Activated naive CD4-positive, alpha-beta T cell treated with anti-CD3 and anti-CD28 coated beads, Interleukin-2, amount 50 U/mL, for 24 hours (primary cell): ENCODE results near the gene ACOT8.
"Not testable (repeated sequence)": the region's sequence is repeated elsewhere in the genome, so short reads cannot be mapped to it uniquely, and the experiment has no call there.

Experiments used
- H3K27ac Mint-ChIP-seq: one replicate; pipeline ENCODE4 v1.8.0; 2021; ENCODE audit warnings: mild to moderate bottlenecking, mixed read lengths
- H3K27me3 Mint-ChIP-seq: one replicate; pipeline ENCODE4 v1.8.0; 2021; ENCODE audit warnings: mixed read lengths
- H3K36me3 Mint-ChIP-seq: one replicate; pipeline ENCODE4 v1.8.0; 2021; ENCODE audit warnings: mixed read lengths
- H3K4me1 Mint-ChIP-seq: one replicate; pipeline ENCODE4 v1.8.0; 2021; ENCODE audit warnings: mixed read lengths
- H3K4me3 Mint-ChIP-seq: one replicate; pipeline ENCODE4 v1.8.0; 2021; ENCODE audit warnings: mild to moderate bottlenecking, mixed read lengths
- H3K9me3 Mint-ChIP-seq: one replicate; pipeline ENCODE4 v1.8.0; 2021; ENCODE audit warnings: mixed read lengths

Gene ACOT8

DNA sequence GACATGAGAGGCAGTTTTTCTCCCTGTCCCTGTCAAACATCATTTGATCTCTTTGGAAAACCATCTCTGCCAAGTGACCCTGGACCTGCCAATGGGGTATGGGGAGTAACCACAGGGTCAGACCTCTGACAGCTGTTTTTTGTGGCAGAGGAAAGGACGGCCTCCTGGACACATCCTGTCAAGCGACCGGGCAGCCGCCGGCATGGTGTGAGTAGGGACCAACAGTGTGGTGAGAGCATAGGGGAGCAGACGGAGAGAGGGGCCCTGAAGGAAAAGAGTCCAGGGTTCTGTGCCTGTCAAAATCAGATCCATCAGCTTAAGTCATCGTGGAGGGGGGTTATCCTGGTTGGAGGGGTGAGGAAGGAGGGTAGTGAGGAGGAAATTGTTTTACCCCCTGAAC, 55.3 kb downstream of the ACOT8 start:
- H3K27me3 Mint-ChIP-seq = no peaks in the 10 kb centered on the region
- no peaks in the 10 kb centered on the region for H3K9me3 Mint-ChIP-seq
- peaks cover 12% of the 10 kb centered on the region for H3K4me1 Mint-ChIP-seq
- no peak overlapping the region for H3K27ac Mint-ChIP-seq
- peaks cover 10% of the 10 kb centered on the region for H3K36me3 Mint-ChIP-seq
- no peak overlapping the region for H3K4me3 Mint-ChIP-seq

GRCh38 chr20:45798935-45799642, 58.1 kb downstream of the ACOT8 start:
- Mint-ChIP-seq H3K4me3 (no peak overlapping the region), H3K27me3 (no peaks in the 10 kb centered on the region), H3K9me3 (no peaks in the 10 kb centered on the region), H3K27ac (no peak overlapping the region), H3K36me3 (peaks cover 11% of the 10 kb centered on the region), H3K4me1 (peaks cover 15% of the 10 kb centered on the region)

DNA sequence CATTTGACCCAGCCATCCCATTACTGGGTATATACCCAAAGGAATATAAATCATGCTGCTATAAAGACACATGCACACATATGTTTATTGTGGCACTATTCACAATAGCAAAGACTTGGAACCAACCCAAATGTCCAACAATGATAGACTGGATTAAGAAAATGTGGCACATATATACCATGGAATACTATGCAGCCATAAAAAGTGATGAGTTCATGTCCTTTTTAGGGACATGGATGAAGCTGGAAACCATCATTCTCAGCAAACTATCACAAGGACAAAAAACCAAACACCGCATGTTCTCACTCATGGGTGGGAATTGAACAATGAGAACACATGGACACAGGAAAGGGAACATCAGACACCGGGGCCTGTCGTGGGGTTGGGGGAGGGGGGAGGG, 59.2 kb downstream of the ACOT8 start:
- not testable (repeated sequence) for H3K9me3 Mint-ChIP-seq, H3K36me3 Mint-ChIP-seq, H3K4me3 Mint-ChIP-seq

DNA sequence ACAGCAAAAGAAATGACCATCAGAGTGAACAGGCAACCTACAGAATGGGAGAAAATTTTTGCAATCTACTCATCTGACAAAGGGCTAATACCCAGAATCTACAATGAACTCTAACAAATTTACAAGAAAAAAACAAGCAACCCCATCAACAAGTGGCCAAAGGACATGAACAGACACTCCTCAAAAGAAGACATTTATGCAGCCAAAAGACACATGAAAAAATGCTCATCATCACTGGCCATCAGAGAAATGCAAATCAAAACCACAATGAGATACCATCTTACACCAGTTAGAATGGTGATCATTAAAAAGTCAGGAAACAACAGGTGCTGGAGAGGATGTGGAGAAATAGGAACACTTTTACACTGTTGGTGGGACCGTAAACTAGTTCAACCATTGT, 59.7 kb downstream of the ACOT8 start:
- H3K9me3 Mint-ChIP-seq, H3K27me3 Mint-ChIP-seq, H3K4me3 Mint-ChIP-seq, H3K27ac Mint-ChIP-seq: not testable (repeated sequence)
- peaks cover 21% of the 10 kb centered on the region for H3K4me1 Mint-ChIP-seq
- peaks cover 12% of the 10 kb centered on the region for H3K36me3 Mint-ChIP-seq

More for the DNA sequence above, 59.2 kb downstream of the ACOT8 start:
- H3K4me1 Mint-ChIP-seq = peaks cover 16% of the 10 kb centered on the region
- not testable (repeated sequence) for H3K27me3 Mint-ChIP-seq, H3K27ac Mint-ChIP-seq

GRCh38 chr20:45796337-45797065, 60.7 kb downstream of the ACOT8 start:
- H3K27ac Mint-ChIP-seq = no peak overlapping the region
- H3K36me3 Mint-ChIP-seq = peaks cover 12% of the 10 kb centered on the region
- H3K9me3 Mint-ChIP-seq = no peaks in the 10 kb centered on the region
- H3K4me1 Mint-ChIP-seq = peaks cover 24% of the 10 kb centered on the region
- H3K4me3 Mint-ChIP-seq = no peak overlapping the region
- no peaks in the 10 kb centered on the region for H3K27me3 Mint-ChIP-seq

GRCh38 chr20:45792317-45793118, 64.7 kb downstream of the ACOT8 start:
- Mint-ChIP-seq H3K27ac (peak overlapping the region; percentile 92), H3K9me3 (no peaks in the 10 kb centered on the region), H3K36me3 (peaks cover 10% of the 10 kb centered on the region), H3K4me1 (peaks cover 14% of the 10 kb centered on the region), H3K4me3 (peak overlapping the region; percentile 89), H3K27me3 (no peaks in the 10 kb centered on the region)
